Panc1 (cell line): ENCODE data around the gene ADAM12. TPM values are rescaled to one million over a fixed set of nuclear protein-coding genes. Genes with fewer than 3 reads are reported as not detected.

ENCODE experiments used
- ATAC-seq: fragments of 200-7000 bp; cut with Tn5 transposase; 2 replicates; pipeline ENCODE4 v1.9.1; 2020; ENCODE audit warnings: mild to moderate bottlenecking, moderate library complexity
- BruUV-seq: library from RNA; stranded (reverse); fragments of 400-500 nt; replicated peaks from 2 replicates; lab custom pipeline; 2021; lab: Mats Ljungman, UMichigan
- CTCF ChIA-PET: fragments of 300-600 bp; sonication (Branson Sonifier 250); formaldehyde crosslinking; loops from one replicate; lab custom pipeline; 2022; ENCODE audit warnings: antibody characterized with exemption; lab: Charles Lee
- POLR2A ChIA-PET: fragments of 300-600 bp; sonication (Branson Sonifier 250); formaldehyde crosslinking; loops from one replicate; lab custom pipeline; 2022; ENCODE audit warnings: antibody characterized with exemption; lab: Charles Lee
- DNase-seq: peaks from one replicate; pipeline ENCODE4 v3.0.0-alpha.2; 2010; ENCODE audit warnings: low read depth, low spot score
- H3K27ac ChIP-seq: 2 replicates; pipeline ENCODE4 v1.5.1; 2011; ENCODE audit warnings: mild to moderate bottlenecking, low read length, inconsistent platforms
- H3K27me3 ChIP-seq: fragments of 200-500 bp; sonication (Bioruptor generic); 2 replicates; pipeline ENCODE4 v1.6.0; 2014; ENCODE audit warnings: low read length, inconsistent platforms; ENCODE audit not compliant: control insufficient read depth, insufficient read depth
- H3K36me3 ChIP-seq: fragments of 200-500 bp; sonication (Bioruptor generic); 2 replicates; pipeline ENCODE4 v1.5.1; 2014; ENCODE audit warnings: inconsistent platforms, mild to moderate bottlenecking, low read length, moderate library complexity; ENCODE audit not compliant: control insufficient read depth, insufficient read depth
- H3K4me1 ChIP-seq: 2 replicates; pipeline ENCODE4 v1.5.1; 2011; ENCODE audit warnings: inconsistent platforms, mild to moderate bottlenecking, low read length, moderate library complexity; ENCODE audit not compliant: control insufficient read depth, insufficient read depth
- H3K4me3 ChIP-seq, 2 experiments: 2 replicates each; pipeline ENCODE4 v1.5.1; 2011 to 2012; ENCODE audit warnings: low read depth in 2 of 2, low read length in 2 of 2, mild to moderate bottlenecking in 2 of 2, inconsistent platforms in 1 of 2, moderate library complexity in 1 of 2
- H3K9me3 ChIP-seq: fragments of 200-500 bp; sonication (Bioruptor generic); 2 replicates; pipeline ENCODE4 v1.5.1; 2014; ENCODE audit warnings: low read depth, mild to moderate bottlenecking, inconsistent platforms, low read length, moderate library complexity; ENCODE audit not compliant: control insufficient read depth, insufficient read depth
- POLR2AphosphoS5 ChIP-seq: IDR thresholded peaks from 2 replicates; pipeline ENCODE4 v1.6.1; 2012; ENCODE audit warnings: mild to moderate bottlenecking, low read depth, low read length, moderate library complexity
- SIN3A ChIP-seq: IDR thresholded peaks from 2 replicates; pipeline ENCODE4 v1.6.1; 2012; ENCODE audit warnings: low read depth, mild to moderate bottlenecking, low read length, moderate library complexity, borderline replicate concordance; ENCODE audit not compliant: insufficient read depth
- TCF7L2 ChIP-seq: IDR thresholded peaks from 2 replicates; pipeline ENCODE4 v1.6.1; 2011; ENCODE audit warnings: mild to moderate bottlenecking, low read depth, low read length, inconsistent platforms
- in situ Hi-C: cut with HindIII; loops from 2 replicates; pipeline ENCODE4 v1.10.0; 2016; ENCODE audit warnings: low sequenced_read_pairs, low pct_unique_long_range_greater_than_20kb
- intact Hi-C: fragments of 100-400 bp; cut with micrococcal nuclease; formaldehyde crosslinking; loops from one replicate; pipeline ENCODE4 v1.10.0; 2022; ENCODE audit not compliant: unreplicated experiment
- total RNA-seq: library from RNA; stranded (reverse); gene quantifications from one replicate; pipeline ENCODE4 v1.2.1, GENCODE V29; 2021; ENCODE audit not compliant: unreplicated experiment
- TF ChIP-seq, protein P1 (sequence below), 2 experiments: IDR thresholded peaks; 2 replicates each; pipeline ENCODE4 v1.6.1; 2011 to 2012; ENCODE audit warnings: low read depth in 2 of 2, control low read depth in 1 of 2, low read length in 1 of 2, mild to moderate bottlenecking in 1 of 2, moderate library complexity in 1 of 2; ENCODE audit not compliant: insufficient read depth in 1 of 2
- TF ChIP-seq, protein P2 (sequence below): fragments of 450-650 bp; IDR thresholded peaks from 2 replicates; pipeline ENCODE4 v1.5.1; 2017; ENCODE audit warnings: mild to moderate bottlenecking

The ADAM12 gene
- total RNA-seq, 1 experiment from 2014 or later: 0.10 TPM

DNA sequence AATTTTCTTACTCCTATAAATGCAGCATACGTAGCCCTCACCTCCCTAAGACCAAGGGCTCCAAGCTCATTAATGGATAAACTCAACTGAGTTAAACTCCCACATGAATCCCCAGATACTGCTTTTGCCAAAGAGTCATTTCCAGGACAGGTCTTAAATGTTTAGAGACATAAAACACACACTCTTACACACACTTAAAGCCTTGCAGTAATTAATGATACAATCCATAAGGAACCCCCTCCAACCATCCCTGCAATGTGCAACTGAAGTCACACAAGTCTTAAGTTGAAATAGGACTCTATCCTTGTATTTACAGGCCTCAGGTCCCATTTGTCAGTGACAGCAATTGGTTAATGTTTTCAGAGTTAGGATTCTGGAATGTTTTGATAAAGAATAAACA is 297.8 kb downstream of the ADAM12 start:
- no peak for DNase-seq
- intact Hi-C loops (no loop called here), in situ Hi-C loops (no loop called here)
- Histone ChIP-seq H3K4me3 (no peak overlapping the region), H3K36me3 (no peaks in the 10 kb centered on the region), H3K27me3 (no peaks in the 10 kb centered on the region), H3K27ac (no peak overlapping the region), H3K4me1 (no peaks in the 10 kb centered on the region), H3K9me3 (no peaks in the 10 kb centered on the region)
- TF ChIP-seq, protein P1, sequence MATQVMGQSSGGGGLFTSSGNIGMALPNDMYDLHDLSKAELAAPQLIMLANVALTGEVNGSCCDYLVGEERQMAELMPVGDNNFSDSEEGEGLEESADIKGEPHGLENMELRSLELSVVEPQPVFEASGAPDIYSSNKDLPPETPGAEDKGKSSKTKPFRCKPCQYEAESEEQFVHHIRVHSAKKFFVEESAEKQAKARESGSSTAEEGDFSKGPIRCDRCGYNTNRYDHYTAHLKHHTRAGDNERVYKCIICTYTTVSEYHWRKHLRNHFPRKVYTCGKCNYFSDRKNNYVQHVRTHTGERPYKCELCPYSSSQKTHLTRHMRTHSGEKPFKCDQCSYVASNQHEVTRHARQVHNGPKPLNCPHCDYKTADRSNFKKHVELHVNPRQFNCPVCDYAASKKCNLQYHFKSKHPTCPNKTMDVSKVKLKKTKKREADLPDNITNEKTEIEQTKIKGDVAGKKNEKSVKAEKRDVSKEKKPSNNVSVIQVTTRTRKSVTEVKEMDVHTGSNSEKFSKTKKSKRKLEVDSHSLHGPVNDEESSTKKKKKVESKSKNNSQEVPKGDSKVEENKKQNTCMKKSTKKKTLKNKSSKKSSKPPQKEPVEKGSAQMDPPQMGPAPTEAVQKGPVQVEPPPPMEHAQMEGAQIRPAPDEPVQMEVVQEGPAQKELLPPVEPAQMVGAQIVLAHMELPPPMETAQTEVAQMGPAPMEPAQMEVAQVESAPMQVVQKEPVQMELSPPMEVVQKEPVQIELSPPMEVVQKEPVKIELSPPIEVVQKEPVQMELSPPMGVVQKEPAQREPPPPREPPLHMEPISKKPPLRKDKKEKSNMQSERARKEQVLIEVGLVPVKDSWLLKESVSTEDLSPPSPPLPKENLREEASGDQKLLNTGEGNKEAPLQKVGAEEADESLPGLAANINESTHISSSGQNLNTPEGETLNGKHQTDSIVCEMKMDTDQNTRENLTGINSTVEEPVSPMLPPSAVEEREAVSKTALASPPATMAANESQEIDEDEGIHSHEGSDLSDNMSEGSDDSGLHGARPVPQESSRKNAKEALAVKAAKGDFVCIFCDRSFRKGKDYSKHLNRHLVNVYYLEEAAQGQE (IDR thresholded peaks at IDR 0.05; ENCODE audit: insufficient read depth in 1 of 2, low read depth in 2 of 2, low read length in 1 of 2): no peak
- TF ChIP-seq SIN3A (no peak), POLR2AphosphoS5 (no peak), TCF7L2 (no peak)
- TF ChIP-seq, protein P2, sequence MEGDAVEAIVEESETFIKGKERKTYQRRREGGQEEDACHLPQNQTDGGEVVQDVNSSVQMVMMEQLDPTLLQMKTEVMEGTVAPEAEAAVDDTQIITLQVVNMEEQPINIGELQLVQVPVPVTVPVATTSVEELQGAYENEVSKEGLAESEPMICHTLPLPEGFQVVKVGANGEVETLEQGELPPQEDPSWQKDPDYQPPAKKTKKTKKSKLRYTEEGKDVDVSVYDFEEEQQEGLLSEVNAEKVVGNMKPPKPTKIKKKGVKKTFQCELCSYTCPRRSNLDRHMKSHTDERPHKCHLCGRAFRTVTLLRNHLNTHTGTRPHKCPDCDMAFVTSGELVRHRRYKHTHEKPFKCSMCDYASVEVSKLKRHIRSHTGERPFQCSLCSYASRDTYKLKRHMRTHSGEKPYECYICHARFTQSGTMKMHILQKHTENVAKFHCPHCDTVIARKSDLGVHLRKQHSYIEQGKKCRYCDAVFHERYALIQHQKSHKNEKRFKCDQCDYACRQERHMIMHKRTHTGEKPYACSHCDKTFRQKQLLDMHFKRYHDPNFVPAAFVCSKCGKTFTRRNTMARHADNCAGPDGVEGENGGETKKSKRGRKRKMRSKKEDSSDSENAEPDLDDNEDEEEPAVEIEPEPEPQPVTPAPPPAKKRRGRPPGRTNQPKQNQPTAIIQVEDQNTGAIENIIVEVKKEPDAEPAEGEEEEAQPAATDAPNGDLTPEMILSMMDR: no peak
- CTCF ChIA-PET: no interaction called here
- no TSS peak for BruUV-seq
- ATAC-seq: peak; percentile 22
- POLR2A ChIA-PET: no interaction called here

DNA sequence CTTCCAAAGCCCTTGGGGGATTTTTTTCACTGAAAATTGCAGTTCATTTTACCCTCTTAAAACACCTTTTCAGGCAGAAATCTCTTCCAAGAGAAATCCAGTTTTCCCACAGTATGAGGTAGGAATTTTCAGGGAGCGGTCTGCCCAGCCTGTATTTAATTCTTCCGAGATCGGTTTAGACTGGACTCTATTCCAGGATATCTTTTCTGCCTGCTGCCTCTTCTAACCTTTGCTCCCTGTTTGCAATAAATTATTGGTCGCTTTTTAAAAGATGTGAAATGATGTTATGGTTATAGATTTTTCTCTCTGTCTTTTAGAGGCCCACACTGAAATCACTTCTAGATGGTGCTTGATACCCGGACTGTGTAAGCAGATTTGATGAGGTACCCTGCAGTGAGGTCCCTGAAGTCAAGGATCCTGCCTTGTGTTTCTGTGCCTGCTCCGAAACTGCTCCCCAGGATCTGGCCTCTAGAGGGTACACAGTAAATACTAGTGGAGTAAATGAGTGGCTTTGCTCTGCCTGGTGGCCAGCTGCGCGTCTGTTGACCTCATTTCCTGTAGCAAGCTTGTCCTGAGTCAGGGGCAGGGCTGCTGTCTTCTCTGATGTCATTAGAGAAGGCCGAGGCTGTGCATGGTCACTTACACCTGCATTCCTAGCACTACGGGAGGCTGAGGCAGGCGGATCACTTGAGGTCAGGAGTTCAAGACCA is 300.3 kb downstream of the ADAM12 start:
- in situ Hi-C loops: no loop called here
- intact Hi-C loops: no loop called here

More for the DNA sequence above, 300.3 kb downstream of the ADAM12 start:
- no peaks in the 10 kb centered on the region for H3K4me1 ChIP-seq
- H3K36me3 ChIP-seq: no peaks in the 10 kb centered on the region
- no peaks in the 10 kb centered on the region for H3K27me3 ChIP-seq
- ChIA-PET CTCF (interaction anchor here (0.6 to 0.8 kb wide), 2 partner anchors 46 to 219 kb away, joined by 3 to 5 read pairs; no protein-coding TSS in a partner anchor), POLR2A (no interaction called here)
- H3K27ac ChIP-seq: no peak overlapping the region
- ATAC-seq (no peak), DNase-seq (no peak)
- TF ChIP-seq TCF7L2 (no peak), SIN3A (no peak), POLR2AphosphoS5 (no peak)
- TF ChIP-seq, protein P1 (IDR thresholded peaks at IDR 0.05; ENCODE audit: insufficient read depth in 1 of 2, low read depth in 2 of 2, low read length in 1 of 2): no peak
- TF ChIP-seq, protein P2: no peak
- no TSS peak for BruUV-seq
- H3K9me3 ChIP-seq: no peaks in the 10 kb centered on the region
- H3K4me3 ChIP-seq: no peak overlapping the region
